GM12874 (cell line): ENCODE measurements around the gene YWHAB.

Experiments
- CTCF ChIP-seq: IDR thresholded peaks from 2 replicates; pipeline ENCODE4 v1.5.1; 2011; ENCODE audit warnings: low read depth, mild to moderate bottlenecking, control low read depth, low read length, moderate library complexity; ENCODE audit not compliant: insufficient read depth

Gene YWHAB

GRCh38 chr20:44910690-44911262 lies 25.3 kb downstream of the YWHAB start:
- no peak for TF ChIP-seq CTCF

DNA sequence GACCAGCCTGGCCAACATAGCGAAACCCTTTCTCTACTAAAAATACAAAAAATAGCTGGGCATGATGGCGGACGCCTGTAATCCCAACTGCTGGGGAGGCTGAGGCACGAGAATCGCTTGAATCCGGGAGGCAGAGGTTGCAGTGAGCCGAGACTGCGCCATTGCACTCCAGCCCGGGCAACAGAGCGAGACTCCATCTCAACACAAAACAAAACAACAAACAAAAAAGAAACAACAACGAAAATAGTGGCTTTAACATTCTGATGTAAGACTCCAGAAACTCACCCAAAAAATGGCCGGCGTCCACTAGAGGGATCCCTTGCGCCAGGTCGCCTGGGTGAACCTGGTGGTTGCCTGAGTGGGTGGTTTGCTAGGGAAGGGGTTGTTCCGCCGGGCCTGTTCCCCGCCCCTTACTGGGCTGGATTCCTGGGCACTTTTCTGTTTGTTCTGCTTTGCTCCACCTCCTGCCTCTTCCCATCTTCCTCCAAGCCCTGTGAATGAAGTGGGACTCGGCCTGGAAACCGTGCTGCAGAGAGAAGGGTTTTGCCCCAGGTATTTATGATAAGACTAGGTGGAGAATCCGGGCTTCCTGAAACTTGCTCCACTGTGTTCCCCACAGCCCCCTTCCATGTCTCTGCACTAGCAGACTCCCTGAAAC lies 25.9 kb downstream of the YWHAB start:
- TF ChIP-seq CTCF: peak; percentile 67

- no peak for TF ChIP-seq CTCF
Measured at GRCh38 chr20:44912189-44912588, 26.7 kb downstream of the YWHAB start.

DNA sequence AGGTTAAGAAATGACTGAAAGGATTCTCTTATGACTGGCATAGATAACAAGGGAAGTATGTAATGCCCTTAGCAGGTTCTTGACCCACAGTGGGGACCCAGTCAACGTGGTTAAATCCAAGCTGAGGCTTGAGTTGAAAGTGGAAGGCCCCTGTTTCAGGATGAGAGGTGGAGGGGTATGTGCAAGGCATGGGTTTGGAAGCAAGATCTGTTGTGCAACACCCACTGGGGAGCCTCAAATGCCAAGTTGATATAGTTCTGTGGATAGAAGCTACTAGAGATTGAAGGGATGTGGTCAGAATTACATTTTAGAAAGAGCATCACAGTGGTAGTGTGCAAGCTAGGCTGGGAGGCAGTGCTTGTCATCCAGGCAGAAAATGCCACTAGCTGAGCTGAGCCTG lies 29.4 kb downstream of the YWHAB start:
- TF ChIP-seq CTCF: no peak

- TF ChIP-seq CTCF: no peak
Measured at GRCh38 chr20:44916586-44916985, 31.1 kb downstream of the YWHAB start.

GRCh38 chr20:44917399-44917798 lies 31.9 kb downstream of the YWHAB start:
- no peak for TF ChIP-seq CTCF

DNA sequence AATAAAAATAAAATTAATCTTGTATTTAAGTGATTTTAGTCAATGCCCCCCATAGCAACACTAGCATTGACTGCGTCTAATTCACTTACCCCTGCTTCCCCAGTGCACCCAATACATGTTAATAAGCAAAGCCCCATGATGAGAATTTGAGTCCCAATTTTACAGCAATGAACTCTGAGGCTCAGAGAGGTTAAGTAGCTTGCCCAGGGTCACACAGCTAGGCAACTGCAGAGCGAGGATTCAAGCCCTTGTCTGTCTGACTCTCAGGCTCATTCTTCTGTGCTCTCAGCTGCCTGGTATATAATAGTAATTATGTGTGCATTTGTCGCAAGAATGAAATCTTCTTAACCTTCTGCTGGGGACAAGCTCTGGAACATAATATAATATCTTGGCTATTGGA lies 32.8 kb downstream of the YWHAB start:
- no peak for TF ChIP-seq CTCF
